Ishikawa (cell line): ENCODE results near the gene HOXD13.

Experiments used
- CEBPB ChIP-seq: IDR thresholded peaks from 2 replicates; pipeline ENCODE4 v1.6.1; 2012
- CREB1 ChIP-seq: IDR thresholded peaks from 2 replicates; pipeline ENCODE4 v1.6.1; 2012; ENCODE audit warnings: low read depth
- EP300 ChIP-seq: IDR thresholded peaks from 2 replicates; pipeline ENCODE4 v1.6.1; 2012; ENCODE audit warnings: borderline replicate concordance
- TAF1 ChIP-seq: IDR thresholded peaks from 2 replicates; pipeline ENCODE4 v1.6.1; 2012; ENCODE audit warnings: low read depth, mild to moderate bottlenecking
- YY1 ChIP-seq: IDR thresholded peaks from 2 replicates; pipeline ENCODE4 v1.6.1; 2012; ENCODE audit warnings: low read depth
- TF ChIP-seq, protein P1 (sequence below): IDR thresholded peaks from 2 replicates; pipeline ENCODE4 v1.6.1; 2012
- TF ChIP-seq, protein P2 (sequence below): IDR thresholded peaks from 2 replicates; pipeline ENCODE4 v1.6.1; 2012
- TF ChIP-seq, protein P3 (sequence below): IDR thresholded peaks from 2 replicates; pipeline ENCODE4 v1.6.1; 2012; ENCODE audit warnings: low read depth, mild to moderate bottlenecking

DNA sequence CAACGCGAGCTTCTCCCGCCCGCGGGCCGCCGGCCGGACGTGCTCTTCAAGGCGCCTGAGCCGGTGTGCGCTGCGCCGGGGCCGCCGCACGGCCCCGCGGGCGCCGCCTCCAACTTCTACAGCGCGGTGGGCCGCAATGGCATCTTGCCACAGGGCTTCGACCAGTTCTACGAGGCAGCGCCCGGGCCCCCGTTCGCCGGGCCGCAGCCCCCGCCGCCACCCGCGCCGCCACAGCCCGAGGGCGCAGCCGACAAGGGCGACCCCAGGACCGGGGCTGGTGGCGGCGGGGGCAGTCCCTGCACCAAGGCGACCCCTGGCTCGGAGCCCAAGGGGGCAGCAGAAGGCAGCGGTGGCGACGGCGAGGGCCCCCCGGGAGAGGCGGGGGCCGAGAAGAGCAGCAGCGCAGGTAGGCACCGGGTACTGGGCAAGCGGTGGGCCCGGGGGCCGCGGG is 15.2 kb downstream of the HOXD13 start:
- TF ChIP-seq TAF1 (no peak), YY1 (no peak), EP300 (no peak), CEBPB (no peak), CREB1 (no peak)
- TF ChIP-seq, protein P1, sequence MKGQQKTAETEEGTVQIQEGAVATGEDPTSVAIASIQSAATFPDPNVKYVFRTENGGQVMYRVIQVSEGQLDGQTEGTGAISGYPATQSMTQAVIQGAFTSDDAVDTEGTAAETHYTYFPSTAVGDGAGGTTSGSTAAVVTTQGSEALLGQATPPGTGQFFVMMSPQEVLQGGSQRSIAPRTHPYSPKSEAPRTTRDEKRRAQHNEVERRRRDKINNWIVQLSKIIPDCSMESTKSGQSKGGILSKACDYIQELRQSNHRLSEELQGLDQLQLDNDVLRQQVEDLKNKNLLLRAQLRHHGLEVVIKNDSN, result no peak
- TF ChIP-seq, protein P2, sequence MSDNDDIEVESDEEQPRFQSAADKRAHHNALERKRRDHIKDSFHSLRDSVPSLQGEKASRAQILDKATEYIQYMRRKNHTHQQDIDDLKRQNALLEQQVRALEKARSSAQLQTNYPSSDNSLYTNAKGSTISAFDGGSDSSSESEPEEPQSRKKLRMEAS, result no peak
- TF ChIP-seq, protein P3, sequence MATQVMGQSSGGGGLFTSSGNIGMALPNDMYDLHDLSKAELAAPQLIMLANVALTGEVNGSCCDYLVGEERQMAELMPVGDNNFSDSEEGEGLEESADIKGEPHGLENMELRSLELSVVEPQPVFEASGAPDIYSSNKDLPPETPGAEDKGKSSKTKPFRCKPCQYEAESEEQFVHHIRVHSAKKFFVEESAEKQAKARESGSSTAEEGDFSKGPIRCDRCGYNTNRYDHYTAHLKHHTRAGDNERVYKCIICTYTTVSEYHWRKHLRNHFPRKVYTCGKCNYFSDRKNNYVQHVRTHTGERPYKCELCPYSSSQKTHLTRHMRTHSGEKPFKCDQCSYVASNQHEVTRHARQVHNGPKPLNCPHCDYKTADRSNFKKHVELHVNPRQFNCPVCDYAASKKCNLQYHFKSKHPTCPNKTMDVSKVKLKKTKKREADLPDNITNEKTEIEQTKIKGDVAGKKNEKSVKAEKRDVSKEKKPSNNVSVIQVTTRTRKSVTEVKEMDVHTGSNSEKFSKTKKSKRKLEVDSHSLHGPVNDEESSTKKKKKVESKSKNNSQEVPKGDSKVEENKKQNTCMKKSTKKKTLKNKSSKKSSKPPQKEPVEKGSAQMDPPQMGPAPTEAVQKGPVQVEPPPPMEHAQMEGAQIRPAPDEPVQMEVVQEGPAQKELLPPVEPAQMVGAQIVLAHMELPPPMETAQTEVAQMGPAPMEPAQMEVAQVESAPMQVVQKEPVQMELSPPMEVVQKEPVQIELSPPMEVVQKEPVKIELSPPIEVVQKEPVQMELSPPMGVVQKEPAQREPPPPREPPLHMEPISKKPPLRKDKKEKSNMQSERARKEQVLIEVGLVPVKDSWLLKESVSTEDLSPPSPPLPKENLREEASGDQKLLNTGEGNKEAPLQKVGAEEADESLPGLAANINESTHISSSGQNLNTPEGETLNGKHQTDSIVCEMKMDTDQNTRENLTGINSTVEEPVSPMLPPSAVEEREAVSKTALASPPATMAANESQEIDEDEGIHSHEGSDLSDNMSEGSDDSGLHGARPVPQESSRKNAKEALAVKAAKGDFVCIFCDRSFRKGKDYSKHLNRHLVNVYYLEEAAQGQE, result no peak
